Islet precursor cell (in vitro differentiated cells): Measurements from ENCODE around the gene TCTN1.
"Not testable (repeated sequence)": the region's sequence is repeated elsewhere in the genome, so short reads cannot be mapped to it uniquely, and the experiment has no call there.

ENCODE experiments used
- DNase-seq: peaks from one replicate; pipeline ENCODE4 v3.0.0-alpha.2; 2018

TCTN1 gene

GRCh38 chr12:110587102-110587501, 26.8 kb upstream of the TCTN1 start:
- DNase-seq, result not testable (repeated sequence)

- DNase-seq, result no peak
Observed at GRCh38 chr12:110590059-110590458, 23.9 kb upstream of the TCTN1 start.

GRCh38 chr12:110590806-110591326, 23.1 kb upstream of the TCTN1 start:
- no peak for DNase-seq

- peak; percentile 70 for DNase-seq
Observed at GRCh38 chr12:110591451-110592051, 22.4 kb upstream of the TCTN1 start.

- DNase-seq, result no peak
Observed at GRCh38 chr12:110592078-110592477, 21.9 kb upstream of the TCTN1 start.

GRCh38 chr12:110592919-110593318, 21.0 kb upstream of the TCTN1 start:
- not testable (repeated sequence) for DNase-seq

GRCh38 chr12:110597885-110598284, 16.0 kb upstream of the TCTN1 start:
- no peak for DNase-seq

- DNase-seq, result no peak
Observed at GRCh38 chr12:110599334-110599733, 14.6 kb upstream of the TCTN1 start.

- no peak for DNase-seq
Observed at GRCh38 chr12:110600254-110600653, 13.7 kb upstream of the TCTN1 start.

- peak; percentile 64 for DNase-seq
Observed at GRCh38 chr12:110602085-110602814, 11.7 kb upstream of the TCTN1 start.

GRCh38 chr12:110606253-110606611, 7.7 kb upstream of the TCTN1 start:
- DNase-seq, result no peak

- no peak for DNase-seq
Observed at GRCh38 chr12:110613071-110613770, 708 bp upstream of the TCTN1 start.

- DNase-seq, result no peak
Observed at GRCh38 chr12:110615171-110615570, 1.2 kb downstream of the TCTN1 start.

GRCh38 chr12:110616471-110617115, 2.7 kb downstream of the TCTN1 start:
- no peak for DNase-seq

- no peak for DNase-seq
Observed at GRCh38 chr12:110619534-110619953, 5.6 kb downstream of the TCTN1 start.

GRCh38 chr12:110622582-110622981, 8.7 kb downstream of the TCTN1 start:
- no peak for DNase-seq

- DNase-seq, result no peak
Observed at GRCh38 chr12:110627500-110628195, 13.7 kb downstream of the TCTN1 start.

- DNase-seq, result no peak
Observed at GRCh38 chr12:110635055-110635454, 21.1 kb downstream of the TCTN1 start.

GRCh38 chr12:110636516-110636915, 22.6 kb downstream of the TCTN1 start:
- DNase-seq, result no peak

- DNase-seq, result no peak
Observed at GRCh38 chr12:110637869-110638441, 24.0 kb downstream of the TCTN1 start.

GRCh38 chr12:110638796-110639195, 24.9 kb downstream of the TCTN1 start:
- DNase-seq, result no peak
